Activated naive CD4-positive, alpha-beta T cell treated with anti-CD3 and anti-CD28 coated beads, Interleukin-2, amount 50 U/mL, for 72 hours (primary cell): ENCODE measurements around the gene GRK5. TPM values are rescaled to one million over a fixed set of nuclear protein-coding genes. Genes with fewer than 3 reads are reported as not detected.

Experiments
- ATAC-seq, 2 donors: fragments of 150-1000 bp; cut with Tn5 transposase; 2 replicates each; pipeline ENCODE4 v1.10.0; 2021; ENCODE audit warnings: mild to moderate bottlenecking in 2 of 2, moderate library complexity in 2 of 2
- DNase-seq, 2 donors: peaks; one replicate each; pipeline ENCODE4 v3.0.0; 2021 to 2022; ENCODE audit warnings: low spot score in 2 of 2
- H3K27ac Mint-ChIP-seq, 2 donors: one replicate each; pipeline ENCODE4 v1.8.0; 2022; ENCODE audit warnings: mild to moderate bottlenecking in 2 of 2, mixed read lengths in 2 of 2
- H3K36me3 Mint-ChIP-seq, 2 donors: one replicate each; pipeline ENCODE4 v1.8.0; 2022; ENCODE audit warnings: mixed read lengths in 2 of 2
- H3K9me3 Mint-ChIP-seq, 2 donors: one replicate each; pipeline ENCODE4 v1.8.0; 2022; ENCODE audit warnings: mixed read lengths in 2 of 2
- total RNA-seq, 2 donors: library from RNA; stranded (reverse); gene quantifications; one replicate each; pipeline ENCODE4 v1.2.3, GENCODE V29; 2022

GRK5 gene
- total RNA-seq, 2 donors from 2014 or later: 21.2 to 34.5 TPM

GRCh38 chr10:119415536-119416503, 208.4 kb downstream of the GRK5 start:
- H3K27ac Mint-ChIP-seq: no peak overlapping the region
- no peak for DNase-seq
- H3K36me3 Mint-ChIP-seq: no peaks in the 10 kb centered on the region
- H3K9me3 Mint-ChIP-seq: no peaks in the 10 kb centered on the region
- ATAC-seq: no peak

- peak; percentile 66 to 72 for DNase-seq
- peak; percentile 78 to 83 for ATAC-seq
- H3K36me3 Mint-ChIP-seq: no peaks in the 10 kb centered on the region
- no peaks in the 10 kb centered on the region for H3K9me3 Mint-ChIP-seq
- H3K27ac Mint-ChIP-seq: peak overlapping the region in 1 of 2 donors; percentile 59
Observed at GRCh38 chr10:119416855-119417254, 209.5 kb downstream of the GRK5 start.

- no peaks in the 10 kb centered on the region for H3K36me3 Mint-ChIP-seq
- ATAC-seq: no peak
- DNase-seq: no peak
- no peaks in the 10 kb centered on the region for H3K9me3 Mint-ChIP-seq
- H3K27ac Mint-ChIP-seq: peak overlapping the region in 1 of 2 donors; percentile 89
Observed at GRCh38 chr10:119417852-119418251, 210.5 kb downstream of the GRK5 start.

- ATAC-seq: no peak
- Mint-ChIP-seq H3K36me3 (no peaks in the 10 kb centered on the region), H3K9me3 (no peaks in the 10 kb centered on the region), H3K27ac (no peak overlapping the region)
- DNase-seq: no peak
Observed at GRCh38 chr10:119418362-119418761, 211.0 kb downstream of the GRK5 start.

- no peaks in the 10 kb centered on the region for H3K36me3 Mint-ChIP-seq
- no peaks in the 10 kb centered on the region for H3K9me3 Mint-ChIP-seq
- ATAC-seq (no peak), DNase-seq (no peak)
- H3K27ac Mint-ChIP-seq: peak overlapping the region in 1 of 2 donors; percentile 56
Observed at GRCh38 chr10:119419931-119420330, 212.6 kb downstream of the GRK5 start.

- Mint-ChIP-seq H3K36me3 (no peaks in the 10 kb centered on the region), H3K27ac (peak overlapping the region; percentile 50 to 92), H3K9me3 (no peaks in the 10 kb centered on the region)
- DNase-seq: no peak
- ATAC-seq: no peak
Observed at GRCh38 chr10:119420950-119421875, 213.8 kb downstream of the GRK5 start.

GRCh38 chr10:119421891-119422681, 214.7 kb downstream of the GRK5 start:
- peak overlapping the region in 1 of 2 donors; percentile 62 for H3K27ac Mint-ChIP-seq
- ATAC-seq (no peak), DNase-seq (no peak)
- no peaks in the 10 kb centered on the region for H3K9me3 Mint-ChIP-seq
- H3K36me3 Mint-ChIP-seq: no peaks in the 10 kb centered on the region

GRCh38 chr10:119422682-119423509, 215.5 kb downstream of the GRK5 start:
- no peak for DNase-seq
- Mint-ChIP-seq H3K36me3 (no peaks in the 10 kb centered on the region), H3K27ac (peak overlapping the region in 1 of 2 donors; percentile 62), H3K9me3 (no peaks in the 10 kb centered on the region)
- no peak for ATAC-seq

- Mint-ChIP-seq H3K27ac (no peak overlapping the region), H3K9me3 (no peaks in the 10 kb centered on the region), H3K36me3 (no peaks in the 10 kb centered on the region)
- DNase-seq: no peak
- ATAC-seq: no peak
Observed at GRCh38 chr10:119423510-119424257, 216.3 kb downstream of the GRK5 start.

- Mint-ChIP-seq H3K9me3 (no peaks in the 10 kb centered on the region), H3K27ac (no peak overlapping the region), H3K36me3 (no peaks in the 10 kb centered on the region)
- ATAC-seq (no peak), DNase-seq (no peak)
Observed at GRCh38 chr10:119424258-119424975, 217.0 kb downstream of the GRK5 start.

- no peaks in the 10 kb centered on the region for H3K36me3 Mint-ChIP-seq
- ATAC-seq (no peak), DNase-seq (no peak)
- no peaks in the 10 kb centered on the region for H3K9me3 Mint-ChIP-seq
- H3K27ac Mint-ChIP-seq: no peak overlapping the region
Observed at GRCh38 chr10:119425102-119425880, 217.9 kb downstream of the GRK5 start.

- no peak for ATAC-seq
- DNase-seq: no peak
- Mint-ChIP-seq H3K36me3 (no peaks in the 10 kb centered on the region), H3K27ac (no peak overlapping the region), H3K9me3 (no peaks in the 10 kb centered on the region)
Observed at GRCh38 chr10:119425881-119426170, 218.5 kb downstream of the GRK5 start.

- no peaks in the 10 kb centered on the region for H3K36me3 Mint-ChIP-seq
- no peaks in the 10 kb centered on the region for H3K9me3 Mint-ChIP-seq
- DNase-seq (no peak), ATAC-seq (no peak)
- no peak overlapping the region for H3K27ac Mint-ChIP-seq
Observed at GRCh38 chr10:119426699-119427098, 219.3 kb downstream of the GRK5 start.

GRCh38 chr10:119427263-119427864, 220.0 kb downstream of the GRK5 start:
- ATAC-seq: no peak

More at GRCh38 chr10:119427263-119427864, 220.0 kb downstream of the GRK5 start:
- H3K9me3 Mint-ChIP-seq: no peaks in the 10 kb centered on the region
- H3K27ac Mint-ChIP-seq: no peak overlapping the region
- peaks cover 0 to 3% of the 10 kb centered on the region in 2 donors for H3K36me3 Mint-ChIP-seq
- no peak for DNase-seq
